Measurements from ENCODE around the gene OVOL1.

OVOL1 gene

GRCh38 chr11:65778431-65778900, 8.4 kb upstream of the OVOL1 start:
- DNase-seq, result no peak

GRCh38 chr11:65778901-65779668, 7.8 kb upstream of the OVOL1 start:
- no peak for DNase-seq

GRCh38 chr11:65779669-65779918, 7.3 kb upstream of the OVOL1 start:
- DNase-seq, result no peak

- peak; percentile 62 for DNase-seq
Measured at GRCh38 chr11:65779919-65780769, 6.7 kb upstream of the OVOL1 start.

- peak; percentile 64 for DNase-seq
Measured at GRCh38 chr11:65780770-65781151, 6.1 kb upstream of the OVOL1 start, which contains the start of gene AP5B1. Gene AP5B1 (minus strand): TSS chr11:65780976. CDS start chr11:65780591, 385 bp downstream.

- no peak for DNase-seq
Measured at GRCh38 chr11:65781152-65781961, 5.5 kb upstream of the OVOL1 start.

- no peak for DNase-seq
Measured at GRCh38 chr11:65781962-65782815, 4.7 kb upstream of the OVOL1 start.

GRCh38 chr11:65782816-65783228, 4.0 kb upstream of the OVOL1 start:
- DNase-seq, result no peak

- DNase-seq, result no peak
Measured at GRCh38 chr11:65785319-65786007, 1.4 kb upstream of the OVOL1 start.

GRCh38 chr11:65786008-65786785, 666 bp upstream of the OVOL1 start:
- DNase-seq, result no peak

- DNase-seq, result no peak
Measured at GRCh38 chr11:65787649-65788622, 1.1 kb downstream of the OVOL1 start.

GRCh38 chr11:65788821-65789220, 2.0 kb downstream of the OVOL1 start:
- DNase-seq, result no peak

- DNase-seq, result no peak
Measured at GRCh38 chr11:65789230-65790103, 2.6 kb downstream of the OVOL1 start.

GRCh38 chr11:65790104-65790901, 3.4 kb downstream of the OVOL1 start:
- no peak for DNase-seq

- DNase-seq, result no peak
Measured at GRCh38 chr11:65790902-65791650, 4.2 kb downstream of the OVOL1 start.

- DNase-seq, result no peak
Measured at GRCh38 chr11:65791719-65792213, 4.9 kb downstream of the OVOL1 start.

GRCh38 chr11:65792456-65792855, 5.6 kb downstream of the OVOL1 start:
- no peak for DNase-seq
